GM18526 (cell line): Measurements from ENCODE around the gene PAX3.

Experiments
- POLR2A ChIP-seq: IDR thresholded peaks from 3 replicates; pipeline ENCODE4 v1.6.1; 2011; ENCODE audit not compliant: insufficient read length; ENCODE audit errors: extremely low read depth

The PAX3 gene

DNA sequence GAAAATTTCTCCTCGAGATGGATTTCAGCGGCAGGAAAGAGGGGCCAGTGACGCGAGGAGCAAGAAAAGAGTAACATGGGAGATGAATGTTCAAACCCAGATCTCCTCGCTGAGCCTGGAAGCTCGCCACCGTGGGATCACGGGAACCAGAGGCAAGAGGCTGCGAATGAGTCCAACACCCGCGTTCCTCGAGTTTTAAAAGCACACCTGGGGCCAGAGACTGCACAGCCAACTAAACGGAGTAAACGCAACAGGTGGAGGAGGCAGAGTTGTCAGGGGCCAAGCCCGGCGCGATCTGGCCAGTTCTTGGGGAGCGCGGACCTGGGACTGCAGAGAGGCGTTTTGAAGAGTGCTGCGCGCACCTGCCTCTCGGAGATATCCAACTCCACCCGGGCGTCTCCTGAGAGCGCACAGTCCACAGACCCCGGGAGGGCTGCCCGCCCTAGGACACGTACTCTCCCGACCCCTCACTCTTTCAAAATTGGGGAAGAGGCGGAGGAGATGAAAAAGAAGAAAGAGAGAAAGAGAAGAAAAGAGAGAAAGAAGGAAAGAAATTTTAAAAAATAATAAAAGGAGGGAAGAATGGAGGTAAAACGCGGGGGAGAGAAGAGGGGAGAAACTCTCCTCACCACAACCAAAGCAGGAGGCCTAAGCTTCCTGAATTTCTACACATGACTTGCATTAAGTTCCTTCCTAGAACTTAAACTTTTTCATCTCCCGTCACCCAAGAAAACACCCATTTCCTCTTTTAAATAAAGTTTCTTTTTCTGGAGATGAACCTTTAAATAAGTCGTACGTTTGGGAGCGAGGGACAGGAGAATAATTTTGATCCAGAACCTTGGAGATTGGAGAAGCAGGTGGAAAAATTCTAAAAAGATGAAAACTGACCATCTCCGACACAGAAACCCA is 5.3 kb upstream of the PAX3 start:
- no peak for TF ChIP-seq POLR2A

GRCh38 chr2:222303045-222303827 is 4.4 kb upstream of the PAX3 start:
- TF ChIP-seq POLR2A, result no peak

- no peak for TF ChIP-seq POLR2A
Observed at GRCh38 chr2:222302178-222303018, 3.6 kb upstream of the PAX3 start.

GRCh38 chr2:222301796-222302118 is 3.0 kb upstream of the PAX3 start:
- TF ChIP-seq POLR2A, result no peak

DNA sequence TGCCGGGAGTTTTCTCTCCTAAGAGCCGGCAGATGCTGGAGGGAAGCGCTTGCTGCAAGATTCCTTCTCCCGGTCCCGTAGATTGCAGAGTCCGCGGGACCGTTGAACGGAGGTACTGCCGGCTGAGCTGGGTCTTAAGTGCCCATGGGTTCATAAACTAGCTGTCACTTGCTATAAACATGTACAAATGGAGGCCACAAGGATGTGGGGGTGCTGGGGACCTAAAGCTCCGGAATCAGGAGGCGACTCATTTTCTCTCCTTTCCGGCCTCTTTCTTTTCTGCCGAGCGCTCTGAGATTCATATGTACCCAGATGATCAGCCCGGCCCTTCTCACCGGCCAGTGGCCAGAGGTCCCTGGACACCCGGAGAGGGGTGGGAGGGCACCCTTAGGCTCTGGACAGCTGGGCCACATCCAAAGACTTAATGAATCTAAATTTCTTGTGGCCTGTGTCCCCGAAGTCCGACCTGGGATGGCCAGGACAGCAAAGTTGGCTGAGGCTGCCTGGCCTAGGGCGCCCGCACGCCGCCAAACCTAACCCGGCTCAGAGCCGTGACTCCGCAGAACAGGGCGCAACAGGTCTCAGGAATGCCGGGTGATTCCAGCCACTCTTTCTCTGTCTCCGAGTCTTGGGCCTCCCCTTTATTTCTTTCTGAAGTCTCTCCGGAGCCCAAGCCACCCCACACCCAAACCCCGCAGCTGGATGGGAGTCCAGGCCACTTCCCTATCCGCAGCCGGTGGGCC is 2.4 kb upstream of the PAX3 start:
- no peak for TF ChIP-seq POLR2A

- no peak for TF ChIP-seq POLR2A
Observed at GRCh38 chr2:222300726-222301052, 1.9 kb upstream of the PAX3 start.

GRCh38 chr2:222299906-222300725 is 1.3 kb upstream of the PAX3 start:
- TF ChIP-seq POLR2A, result no peak

- no peak for TF ChIP-seq POLR2A
Observed at GRCh38 chr2:222298001-222298310, 842 bp downstream of the PAX3 start.

DNA sequence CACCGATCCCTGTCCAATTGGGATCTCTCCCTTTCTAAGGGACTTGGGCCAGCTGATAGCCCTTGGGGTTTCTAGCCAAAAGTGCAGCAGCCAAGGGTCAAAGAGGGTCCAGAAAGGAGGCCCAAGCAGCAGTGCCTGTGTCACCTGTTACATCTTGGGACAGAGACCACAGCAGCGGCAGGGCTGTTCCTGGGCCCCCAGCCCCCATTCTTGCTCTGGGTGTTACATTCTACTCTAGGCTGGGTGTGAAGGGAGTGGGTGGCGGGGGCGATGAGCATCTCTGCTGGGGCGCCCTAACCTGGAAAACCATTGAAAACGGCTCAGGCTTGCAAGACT is 1.2 kb downstream of the PAX3 start:
- no peak for TF ChIP-seq POLR2A

GRCh38 chr2:222296911-222297599 is 1.7 kb downstream of the PAX3 start:
- TF ChIP-seq POLR2A, result no peak

DNA sequence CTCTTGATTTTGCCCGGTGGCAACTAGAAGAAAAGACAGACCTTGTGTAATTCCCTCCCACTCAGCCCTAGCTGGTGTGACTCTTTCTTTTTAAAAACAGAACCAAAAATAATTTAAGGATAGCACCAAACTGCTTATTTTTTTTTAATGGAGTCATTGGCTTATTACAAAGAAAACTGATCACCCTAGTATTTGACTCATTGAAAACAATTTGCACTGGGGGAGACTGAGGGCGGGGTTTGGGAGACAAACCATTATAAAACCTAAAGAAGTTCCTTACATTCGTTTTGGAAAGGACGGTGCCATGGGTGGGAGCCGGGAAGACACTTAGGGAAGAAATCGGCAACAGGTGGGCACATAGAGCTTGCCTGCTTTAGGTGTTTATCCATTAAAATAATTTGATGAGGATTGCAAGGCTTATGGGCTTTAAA is 2.5 kb downstream of the PAX3 start:
- TF ChIP-seq POLR2A, result no peak

DNA sequence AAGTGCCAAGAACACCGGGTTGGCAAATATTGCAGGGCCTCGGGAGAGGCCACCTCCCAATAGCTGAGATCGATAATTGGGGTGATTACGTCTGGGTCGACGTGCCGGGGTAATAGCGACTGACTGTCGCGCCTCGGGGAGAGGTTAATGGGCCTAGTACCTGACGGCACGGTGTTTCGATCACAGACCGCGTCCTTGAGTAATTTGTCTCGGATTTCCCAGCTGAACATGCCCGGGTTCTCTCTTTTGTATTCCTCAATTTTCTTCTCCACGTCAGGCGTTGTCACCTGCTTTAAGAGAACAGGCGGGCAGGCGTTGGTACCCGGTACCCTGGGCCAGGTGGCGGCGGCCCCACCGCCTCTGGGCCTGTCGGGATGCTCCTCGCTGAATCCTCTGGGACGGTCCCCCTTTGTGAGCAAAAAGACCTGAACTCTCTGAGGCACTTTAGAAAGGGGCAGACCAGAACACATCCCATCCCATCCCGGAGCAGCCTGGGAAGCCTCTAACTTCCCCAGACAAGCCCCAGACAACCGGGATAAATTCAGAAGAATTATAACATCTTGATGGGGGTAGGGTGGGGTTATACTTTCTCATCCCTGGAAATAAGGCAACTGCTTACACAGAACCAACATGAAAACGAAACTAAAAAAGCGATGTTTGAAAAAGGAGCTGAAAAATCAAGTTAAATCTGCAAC is 3.3 kb downstream of the PAX3 start:
- TF ChIP-seq POLR2A, result no peak

GRCh38 chr2:222294996-222295367 is 3.8 kb downstream of the PAX3 start:
- TF ChIP-seq POLR2A, result no peak
